HG03432 (cell line): ENCODE results near the gene PRSS21.

Experiments
- ATAC-seq: cut with Tn5 transposase; IDR thresholded peaks from one replicate; pipeline ENCODE4 v1.9.1; 2021; ENCODE audit warnings: mild to moderate bottlenecking, moderate library complexity; ENCODE audit not compliant: unreplicated experiment

The PRSS21 gene

DNA sequence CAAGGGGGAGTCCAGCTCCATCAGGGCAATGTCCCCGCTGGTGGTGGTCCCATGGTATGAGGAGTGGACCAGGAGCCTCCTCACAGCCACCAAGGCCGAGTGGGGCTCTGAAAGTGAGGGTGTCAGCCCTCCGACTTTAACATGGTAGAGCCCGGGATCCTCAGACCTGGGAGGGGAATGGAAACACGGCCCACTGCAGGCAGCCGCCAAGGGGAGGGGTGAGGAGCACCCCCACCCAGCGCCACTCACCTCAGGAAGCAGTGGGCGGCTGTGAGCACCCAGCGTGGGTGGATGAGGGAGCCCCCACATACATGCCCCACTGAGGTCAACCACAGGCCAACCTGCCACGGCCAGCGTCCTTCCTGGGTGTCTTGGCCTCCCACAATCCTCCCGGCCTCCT, 23.9 kb downstream of the PRSS21 start:
- ATAC-seq = no peak

DNA sequence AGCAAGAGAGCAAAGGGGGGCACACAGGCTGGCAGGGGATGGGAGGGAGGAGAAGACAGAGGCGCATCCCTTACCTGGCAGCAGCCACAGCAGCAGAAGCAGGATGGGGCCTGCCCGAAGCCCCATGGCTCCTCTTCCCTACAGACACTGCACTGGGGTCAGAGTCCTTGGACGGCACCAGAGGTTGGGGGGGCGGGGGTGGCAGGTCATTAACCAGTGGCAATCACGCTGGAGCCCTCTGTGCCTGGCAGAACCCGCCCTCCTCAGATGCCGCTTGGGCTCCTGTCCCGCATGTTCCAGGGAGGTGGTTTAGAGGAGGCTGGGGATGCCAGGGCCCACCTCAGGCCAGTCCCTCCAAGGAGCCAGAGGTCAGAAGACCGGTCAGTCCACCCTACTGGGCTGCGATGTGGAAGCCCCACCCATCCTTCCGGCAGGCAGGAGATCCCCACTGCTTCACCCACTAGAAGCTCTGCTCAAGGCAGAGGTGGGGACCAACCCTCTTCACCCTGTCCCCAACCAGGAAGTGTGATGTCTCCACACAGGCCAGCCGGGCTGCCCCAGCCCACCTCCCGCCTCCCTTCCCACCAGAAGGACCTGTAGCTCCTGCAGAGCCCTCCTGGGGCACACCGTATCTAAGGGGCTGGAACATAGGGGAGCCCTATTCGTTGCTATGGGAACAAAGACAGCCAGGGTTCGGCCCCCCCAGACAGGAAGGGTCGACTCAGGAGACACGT, 24.7 kb downstream of the PRSS21 start:
- ATAC-seq = no peak

DNA sequence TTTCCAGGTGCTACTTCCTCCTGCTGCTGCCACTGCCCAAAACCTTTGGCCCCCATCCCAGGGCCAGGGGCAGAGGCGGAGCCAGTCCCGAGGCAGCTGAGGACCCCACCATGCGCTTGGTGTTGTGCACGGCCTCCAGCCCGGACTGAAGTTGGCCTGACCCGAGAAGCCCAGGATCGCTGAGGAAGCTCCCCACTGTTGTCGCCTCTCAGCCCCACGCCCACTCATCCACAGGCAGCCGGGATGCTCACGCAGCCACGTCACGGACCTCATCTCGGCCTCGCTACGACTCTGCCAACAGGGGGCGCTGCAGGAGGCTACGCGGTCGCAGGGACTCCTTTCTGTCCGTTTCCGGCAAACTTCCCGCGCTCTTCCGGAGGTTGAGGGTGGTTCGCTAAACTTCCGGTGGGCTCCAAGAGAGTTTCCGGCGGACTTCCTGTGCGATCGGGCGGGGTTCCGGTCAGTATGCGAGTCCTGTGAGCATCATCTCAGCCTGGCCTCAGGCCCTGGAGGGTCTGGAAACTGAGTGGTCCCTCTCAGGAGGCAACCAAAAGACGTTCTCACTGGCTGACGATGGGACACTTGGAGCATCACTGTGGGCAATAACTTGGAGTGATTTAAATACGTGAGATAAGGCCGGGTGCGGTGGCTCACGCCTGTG, 25.4 kb downstream of the PRSS21 start:
- no peak for ATAC-seq

DNA sequence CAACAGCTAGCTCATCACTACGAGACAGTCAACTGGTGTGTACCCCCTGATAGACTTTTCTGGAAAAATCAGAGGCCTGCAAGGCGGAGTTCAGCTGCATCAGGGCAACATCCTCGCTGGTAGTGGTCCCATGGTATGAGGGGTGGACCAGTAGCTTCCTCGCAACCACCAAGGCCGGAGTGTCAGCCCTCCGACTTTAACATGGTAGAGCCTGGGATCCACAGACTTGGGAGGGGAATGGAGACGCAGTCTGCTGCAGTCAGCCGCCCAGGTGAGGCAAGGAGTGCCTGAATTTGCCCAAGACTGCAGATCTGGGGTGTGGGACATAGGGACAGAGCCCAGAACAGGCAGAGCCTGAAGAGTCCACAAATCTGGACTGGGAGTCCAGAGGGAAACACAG, 26.5 kb downstream of the PRSS21 start:
- ATAC-seq = no peak

DNA sequence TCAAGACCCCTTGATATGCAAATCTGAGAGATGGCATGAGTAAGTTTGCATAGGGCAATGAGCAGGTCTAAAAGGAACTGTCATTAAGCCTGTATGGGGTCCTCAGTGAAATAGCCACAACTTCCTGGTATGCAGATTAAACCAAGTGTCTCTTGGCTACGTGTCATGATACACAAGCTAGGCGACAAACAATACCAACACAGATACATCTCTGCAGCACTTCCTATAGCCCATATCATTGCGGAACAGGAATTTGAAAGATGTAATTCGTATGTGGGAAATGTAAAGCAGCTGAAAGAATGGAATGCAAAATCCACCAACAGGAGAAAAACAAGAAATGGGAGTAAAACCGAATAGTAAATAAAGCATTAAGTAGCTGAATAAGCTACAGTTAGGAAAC, 28.1 kb downstream of the PRSS21 start:
- no peak for ATAC-seq

DNA sequence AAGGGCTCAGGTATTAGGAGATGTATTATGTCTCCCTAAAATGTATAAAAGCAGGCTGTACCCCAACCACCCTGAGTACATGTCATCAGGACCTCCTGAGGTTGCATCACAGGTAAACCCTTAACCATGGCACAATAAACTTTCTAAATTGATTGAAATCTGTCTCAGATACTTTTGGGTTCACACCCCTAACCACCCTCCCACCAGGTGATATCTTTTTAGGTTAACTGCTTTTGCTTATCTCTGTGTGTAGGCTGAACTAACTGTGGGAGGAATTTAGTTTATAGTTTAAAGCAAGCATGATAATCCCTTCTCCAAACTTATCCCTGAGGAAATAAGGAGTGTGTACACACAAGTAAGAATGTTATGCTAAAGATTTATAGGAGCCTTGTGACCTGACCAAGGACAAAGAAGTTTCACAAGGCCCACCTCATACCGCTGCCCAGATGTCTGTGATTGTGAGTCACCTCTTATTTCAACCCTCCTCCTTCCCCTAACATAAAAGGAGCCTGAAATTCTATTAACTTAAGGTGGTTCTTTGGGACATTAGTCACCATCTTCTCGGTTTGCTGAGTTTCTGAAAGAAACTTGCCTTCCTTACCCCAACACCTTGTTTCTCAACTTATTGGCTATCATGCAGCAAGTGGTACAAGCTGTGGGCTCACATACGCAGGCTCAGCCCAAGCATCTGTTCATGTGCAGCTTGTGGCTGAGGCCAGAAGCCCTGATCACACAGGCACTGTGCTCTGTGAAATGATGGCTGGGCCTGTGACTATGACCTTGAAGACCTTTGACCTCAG, 29.7 kb downstream of the PRSS21 start:
- ATAC-seq = no peak

DNA sequence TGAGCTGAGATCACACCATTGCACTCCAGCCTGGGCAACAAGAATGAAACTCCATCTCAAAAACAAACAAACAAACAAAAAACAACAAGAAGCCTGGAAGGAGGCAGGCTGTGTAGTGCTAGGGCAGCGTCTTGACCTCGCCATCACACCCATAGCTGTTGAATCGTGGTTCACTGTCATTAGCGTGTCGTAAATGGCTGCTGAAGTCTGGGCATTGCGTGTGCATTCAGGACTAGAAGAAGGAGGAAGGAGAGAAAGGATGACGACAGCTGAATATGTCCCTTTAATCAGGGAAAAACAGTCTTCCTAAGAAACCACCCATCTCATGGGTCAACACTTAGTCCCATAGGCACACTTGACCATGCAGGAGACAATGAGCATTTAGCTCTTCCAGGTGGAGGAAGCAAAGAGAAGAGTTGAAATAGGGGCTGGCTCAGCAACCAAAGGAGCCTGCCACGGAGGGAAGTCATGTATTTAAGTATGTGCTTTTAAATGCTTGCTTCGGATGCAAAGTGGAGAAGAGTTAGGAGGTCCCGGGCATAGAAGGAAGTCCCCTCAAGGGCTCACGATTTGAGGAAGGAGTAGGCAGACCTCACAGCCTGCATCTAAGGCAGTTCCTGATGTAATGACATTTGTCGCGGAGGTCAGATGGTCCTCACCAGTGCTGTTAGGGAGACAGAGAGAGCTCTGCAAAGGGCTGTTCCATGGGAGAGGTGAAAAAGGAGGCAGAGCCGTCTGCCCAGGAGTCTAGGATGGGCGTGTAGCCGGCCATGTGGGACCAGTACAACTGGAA, 32.1 kb downstream of the PRSS21 start:
- ATAC-seq = no peak

DNA sequence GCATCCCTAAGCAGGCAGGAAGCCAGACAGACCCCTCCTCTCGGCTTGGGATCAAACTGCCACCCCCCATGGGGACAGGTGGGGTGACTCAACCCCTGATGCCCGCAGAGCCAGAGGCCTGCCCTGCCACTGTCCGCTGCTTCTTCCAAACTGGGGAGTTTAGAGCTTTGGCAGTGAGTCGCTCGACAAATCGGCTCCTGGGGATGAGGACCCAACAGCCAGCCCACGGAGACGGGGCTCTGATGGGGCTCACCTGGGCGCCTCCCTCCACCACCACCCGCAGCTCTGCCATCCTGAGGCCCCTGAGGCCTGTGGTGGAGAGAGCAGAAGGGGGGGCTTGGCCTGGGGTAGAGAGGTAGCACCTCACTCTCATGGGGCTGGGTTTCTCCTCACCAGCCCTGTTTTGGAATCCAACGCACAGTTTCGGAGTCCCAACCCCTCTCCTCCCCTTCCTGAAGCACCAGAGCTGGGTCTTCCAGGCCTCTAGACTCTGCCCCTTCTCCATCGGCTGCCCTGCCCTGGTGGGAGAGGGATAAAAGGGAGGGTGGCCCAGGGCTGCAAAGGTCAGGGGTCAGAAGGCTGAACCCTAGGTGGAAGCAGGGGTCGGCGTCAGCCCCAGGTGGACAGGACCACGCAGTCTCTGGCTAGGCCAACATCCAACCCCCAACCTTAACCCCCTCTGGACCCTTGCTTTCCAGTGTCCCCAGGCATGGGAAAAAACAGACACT, 35.1 kb downstream of the PRSS21 start:
- no peak for ATAC-seq

DNA sequence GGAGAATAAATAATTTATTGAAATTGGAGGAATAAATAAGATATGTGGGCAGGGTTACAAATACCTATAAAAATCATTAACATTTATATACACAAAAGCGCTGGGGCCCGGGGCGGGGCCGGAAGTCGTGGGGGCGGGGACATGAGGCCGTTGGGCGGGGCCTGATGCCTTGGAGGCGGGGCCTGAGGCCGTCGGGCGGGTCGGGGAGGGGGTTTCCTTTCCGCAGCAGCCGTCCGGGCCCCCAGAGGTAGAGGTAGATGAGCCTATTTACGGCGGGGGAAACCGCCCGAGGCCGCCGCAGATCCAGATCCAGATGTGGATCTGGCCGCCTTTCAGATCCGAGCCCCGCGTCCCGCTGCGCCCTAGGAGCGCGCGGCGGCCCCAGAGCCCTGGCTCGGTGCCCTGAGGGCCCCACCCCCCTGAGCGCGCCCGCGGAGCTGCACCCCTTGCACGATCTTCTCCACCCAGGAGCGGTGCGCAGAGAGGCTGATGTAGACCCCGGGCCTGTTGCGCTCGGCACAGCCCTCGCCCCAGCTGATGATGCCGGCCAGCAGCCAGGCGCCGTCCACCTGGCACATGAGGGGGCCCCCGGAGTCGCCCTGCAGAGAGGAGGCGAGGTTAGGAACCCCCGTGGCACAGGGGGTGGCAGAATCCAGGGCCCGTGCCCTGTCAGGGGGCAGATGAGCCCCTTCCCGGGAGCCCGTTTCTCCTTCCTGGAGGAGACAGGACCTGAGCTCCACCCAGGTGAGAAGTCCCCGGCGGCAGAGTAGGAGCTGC, 35.9 kb downstream of the PRSS21 start:
- no peak for ATAC-seq

DNA sequence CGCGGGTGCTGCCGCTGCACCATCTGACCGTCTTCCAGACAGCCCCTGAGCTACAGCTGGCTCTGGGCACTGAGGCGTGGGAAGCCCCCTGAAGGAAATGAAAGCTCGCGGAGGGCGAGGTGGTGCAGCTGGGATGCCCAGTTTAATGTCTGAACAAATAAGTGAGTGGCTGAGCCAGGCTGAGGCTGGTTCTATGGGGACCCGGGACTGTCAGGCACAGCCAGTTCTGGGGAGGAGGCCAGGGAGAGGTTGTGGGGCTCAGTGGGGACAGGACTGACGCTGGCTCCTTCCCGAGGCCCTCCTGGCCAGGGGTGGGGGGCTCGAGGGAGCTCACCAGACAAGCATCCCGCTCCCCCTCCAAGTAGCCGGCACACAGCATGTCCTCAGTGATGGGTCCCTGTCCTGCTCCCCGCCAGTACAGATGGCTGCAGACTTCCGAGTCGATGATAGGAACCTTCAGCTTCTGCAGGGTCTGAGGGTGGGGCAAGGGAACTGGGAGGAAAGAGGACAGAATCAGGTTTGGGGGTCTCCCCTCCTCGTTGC, 36.6 kb downstream of the PRSS21 start:
- no peak for ATAC-seq

DNA sequence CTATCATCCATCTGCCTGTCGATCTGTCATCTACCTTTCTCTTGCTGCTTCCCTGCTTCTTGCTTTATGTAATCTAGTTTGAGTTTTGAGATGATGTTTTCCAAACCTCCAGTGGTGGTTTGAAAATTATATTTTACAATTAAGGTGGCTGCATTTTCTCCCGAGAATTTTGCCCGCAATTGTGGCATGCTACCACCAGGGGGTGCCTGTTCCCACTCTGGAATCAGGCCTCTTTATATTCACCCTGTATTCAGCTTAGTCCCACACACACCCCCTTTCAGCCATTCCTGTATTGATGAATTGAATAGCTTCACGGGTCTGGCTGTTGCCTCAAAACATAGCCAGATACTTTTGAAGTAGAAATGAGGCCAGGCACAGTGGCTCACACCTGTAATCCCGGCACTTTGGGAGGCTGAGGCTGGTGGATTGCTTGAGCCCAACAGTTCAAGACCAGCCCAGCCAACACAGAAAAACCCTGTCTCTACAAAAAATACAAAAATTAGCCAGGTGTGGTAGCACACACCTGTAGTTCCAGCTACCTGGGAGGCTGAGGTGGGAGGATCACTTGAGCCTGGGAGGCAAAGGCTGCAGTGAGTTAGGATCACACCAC, 37.8 kb downstream of the PRSS21 start:
- ATAC-seq = no peak

DNA sequence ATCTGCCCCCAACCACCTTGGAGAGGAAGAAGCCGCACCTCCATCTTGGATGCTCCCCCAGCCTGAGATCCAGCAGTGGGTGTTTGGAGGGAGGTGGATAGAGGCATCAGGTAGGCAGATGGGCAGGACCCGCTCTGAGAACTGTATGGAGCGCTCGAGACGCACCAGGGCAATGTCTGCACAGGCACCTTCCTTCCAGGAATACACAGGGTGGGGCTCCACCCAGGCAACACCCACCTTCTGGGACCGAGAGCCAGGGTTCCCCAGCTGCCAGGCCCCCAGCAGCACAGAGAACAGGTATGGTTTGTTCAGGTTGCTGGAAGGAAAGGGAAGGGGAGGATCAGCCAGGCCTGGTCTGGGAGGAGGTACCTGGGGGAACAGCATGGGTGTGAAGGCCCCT, 38.5 kb downstream of the PRSS21 start:
- no peak for ATAC-seq

DNA sequence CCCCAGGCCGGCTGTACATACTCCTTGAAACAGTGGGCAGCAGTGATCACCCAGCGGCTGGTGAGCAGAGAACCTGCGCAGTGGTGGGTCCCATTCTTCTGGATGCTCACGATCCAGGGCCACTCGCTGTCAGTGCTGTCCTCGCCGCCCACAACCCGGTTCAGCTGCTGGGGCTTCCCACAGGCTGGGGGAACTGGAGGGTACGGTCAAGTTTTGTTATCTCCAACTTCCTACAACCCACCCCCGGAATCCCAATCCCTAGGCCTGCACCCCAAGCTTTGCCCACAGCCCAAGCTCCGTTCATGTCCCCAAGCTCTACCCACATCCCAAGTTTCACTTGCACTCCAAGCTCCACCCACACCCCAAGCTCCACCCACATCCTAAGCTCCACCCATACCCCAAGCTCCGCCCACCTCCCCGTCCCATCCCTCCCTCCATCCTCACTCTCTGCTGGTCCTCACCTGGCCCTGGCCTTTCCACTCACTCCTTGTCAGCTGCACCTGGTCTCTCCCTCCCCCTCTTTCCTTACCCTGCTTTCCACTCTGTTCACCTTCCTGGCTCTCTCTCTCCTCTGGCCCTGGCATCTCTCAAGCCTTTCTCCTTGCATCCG, 39.1 kb downstream of the PRSS21 start:
- ATAC-seq = no peak

DNA sequence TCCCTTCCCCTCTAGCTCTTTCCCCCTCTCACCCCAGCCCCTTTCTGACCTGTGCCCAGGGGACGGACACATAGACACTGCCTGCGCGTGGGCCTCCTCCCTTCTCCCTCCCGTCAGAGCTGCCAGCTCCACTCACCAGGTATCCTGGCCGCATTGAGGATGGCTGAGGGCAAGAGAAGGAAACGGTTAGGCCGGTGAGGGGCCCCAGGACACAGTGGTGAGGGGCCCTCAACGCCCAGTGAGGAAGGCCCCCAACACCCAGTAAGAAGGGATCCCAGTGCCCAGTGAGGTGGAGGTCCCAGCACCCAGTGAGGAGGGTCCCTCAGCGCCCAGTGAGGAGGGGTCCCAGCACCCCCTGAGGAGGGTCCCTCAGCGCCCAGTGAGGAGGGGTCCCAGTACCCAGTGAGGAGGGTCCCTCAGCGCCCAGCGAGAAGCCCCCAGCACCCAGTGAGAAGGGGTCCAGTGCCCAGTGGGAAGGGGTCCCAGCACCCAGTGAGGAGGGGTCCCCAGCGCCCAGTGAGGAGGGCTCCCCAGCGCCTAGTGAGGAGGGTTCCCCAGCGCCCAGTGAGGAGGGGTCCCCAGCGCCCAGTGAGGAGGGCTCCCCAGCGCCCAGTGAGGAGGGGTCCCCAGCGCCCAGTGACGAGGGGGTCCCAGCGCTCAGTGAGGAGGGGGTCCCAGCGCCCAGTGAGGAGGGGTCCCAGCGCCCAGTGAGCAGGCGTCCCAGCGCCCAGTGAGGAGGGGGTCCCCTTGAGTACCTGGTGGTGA, 39.8 kb downstream of the PRSS21 start:
- ATAC-seq = no peak

DNA sequence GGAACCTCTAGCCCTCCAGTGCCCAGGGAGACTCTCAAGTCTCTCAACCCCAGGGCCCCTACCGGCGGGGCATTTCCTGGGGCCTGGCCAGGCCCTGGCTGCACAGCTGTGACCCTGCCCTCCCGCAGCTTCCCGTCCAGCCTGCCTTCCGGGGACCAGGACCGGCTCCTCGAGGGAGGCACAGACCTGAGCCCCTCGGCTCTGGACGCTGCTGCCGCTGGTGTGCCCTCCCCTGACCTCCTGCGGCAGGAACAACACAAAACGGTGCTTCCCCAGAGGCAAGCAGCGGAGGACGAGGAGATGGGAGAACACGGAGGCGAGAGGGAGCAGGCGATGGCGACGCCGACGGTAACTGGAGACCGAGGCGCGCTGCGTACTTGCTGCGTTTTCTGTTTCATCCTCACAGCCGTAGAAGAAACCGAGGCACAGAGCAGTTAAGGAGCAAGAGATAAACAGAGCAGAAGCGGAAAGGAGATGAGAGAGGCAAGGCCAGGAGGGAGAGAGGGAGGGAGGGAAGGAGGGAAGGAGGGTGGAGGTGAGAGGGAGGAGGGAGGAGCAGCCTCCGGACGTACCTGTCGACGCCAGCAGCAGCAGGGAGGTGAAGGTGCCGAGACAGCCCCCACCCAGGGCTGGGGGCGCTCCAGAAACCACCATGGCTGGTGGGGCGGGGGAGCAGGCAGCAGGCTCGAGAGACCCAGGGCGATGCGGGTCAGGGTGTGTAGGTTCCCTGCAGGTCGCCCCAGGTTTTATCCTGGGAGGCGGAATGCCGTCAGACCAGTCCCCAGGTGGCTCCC, 40.6 kb downstream of the PRSS21 start, which contains the start of gene PRSS22:
PRSS22 (minus strand) TSS at position 720 of the 794 bp plus-strand sequence; CDS start at position 654, 66 bp downstream.
- no peak for ATAC-seq

DNA sequence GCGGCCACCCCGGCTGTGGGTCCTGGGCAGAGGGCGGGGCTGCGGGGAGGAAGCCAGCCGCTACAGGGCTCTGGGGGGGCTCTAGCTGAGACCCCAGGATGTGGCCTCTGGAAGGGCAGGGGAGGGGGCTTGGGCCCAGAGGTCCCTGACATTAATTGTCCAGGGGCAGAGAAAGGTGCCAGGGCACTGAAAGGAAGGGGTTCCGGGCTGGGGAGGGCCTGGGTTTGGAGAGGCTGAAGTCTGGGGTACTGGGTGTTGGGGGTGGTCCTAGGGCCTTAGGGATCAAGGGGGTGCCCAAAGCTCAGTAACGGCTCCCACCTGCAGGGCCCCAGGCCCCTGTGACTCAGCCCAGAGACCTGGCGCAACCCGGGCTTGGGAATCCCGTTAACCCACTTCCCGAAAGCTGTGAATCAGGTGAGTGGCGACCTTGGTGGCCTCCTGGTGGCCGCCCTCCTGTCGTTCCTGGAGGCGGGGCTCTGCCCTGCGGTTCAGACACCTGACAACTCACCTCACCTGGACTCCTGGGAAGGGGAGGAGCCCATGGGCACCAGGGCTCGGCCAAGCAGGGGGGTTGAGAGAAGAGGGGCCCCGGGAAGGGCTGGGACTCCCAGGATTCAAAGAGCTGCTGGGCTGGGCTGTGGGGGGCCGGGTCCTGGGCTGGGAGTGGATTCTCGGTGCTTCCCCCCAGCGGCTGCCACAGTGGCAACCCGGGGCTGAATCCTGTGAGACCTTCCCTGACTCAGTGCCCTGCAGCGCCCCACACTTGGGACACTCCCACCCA, 41.4 kb downstream of the PRSS21 start:
- ATAC-seq = no peak
